Right kidney (tissue), 1 donor: ENCODE measurements around the gene CCNG2.

Source experiments
- DNase-seq: peaks from one replicate; pipeline ENCODE4 v3.0.0-alpha.2; 2016

Gene CCNG2

DNA sequence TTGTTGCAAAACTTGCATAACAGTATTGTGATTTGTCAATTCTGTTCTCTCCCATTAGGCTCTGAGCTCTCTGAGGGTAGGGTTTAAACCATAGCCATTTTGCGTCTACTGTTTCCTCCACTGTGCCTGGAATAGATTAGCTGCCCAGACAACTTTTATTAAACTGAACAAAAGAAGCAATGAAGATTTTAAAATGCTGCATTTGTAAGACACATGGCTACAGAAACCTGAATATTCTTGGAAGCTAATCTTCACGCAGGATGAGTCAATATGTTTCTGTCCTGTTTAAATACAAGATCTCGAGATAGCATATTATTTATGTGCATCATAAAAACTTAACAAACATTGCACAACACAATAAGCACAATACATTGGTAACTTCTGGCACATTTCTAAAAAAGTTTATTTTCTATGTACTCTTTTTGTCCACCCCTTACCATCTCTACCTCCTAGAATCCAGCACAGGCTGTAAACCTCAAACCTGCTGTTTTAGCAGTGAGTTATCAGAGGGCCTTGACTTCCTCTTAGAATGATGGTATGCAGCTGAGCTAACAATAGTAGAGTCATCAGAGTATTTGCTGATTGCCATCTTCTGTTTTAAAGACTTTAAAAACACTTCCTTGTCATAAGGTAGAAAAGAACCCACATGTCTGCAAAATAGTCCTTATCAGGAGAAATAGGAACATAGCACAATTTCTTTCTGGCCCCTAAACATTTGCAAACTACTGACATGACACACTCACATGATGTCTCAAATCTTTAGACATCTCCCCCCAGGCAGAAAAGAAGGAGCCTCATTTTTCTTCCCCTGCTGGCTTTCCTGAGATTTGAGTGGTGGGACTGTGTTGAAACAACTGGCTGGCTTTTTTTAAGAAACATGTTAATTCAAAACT, 10.6 kb upstream of the CCNG2 start:
- DNase-seq, result no peak

- DNase-seq, result no peak
Observed at GRCh38 chr4:77147079-77147782, 9.8 kb upstream of the CCNG2 start.

DNA sequence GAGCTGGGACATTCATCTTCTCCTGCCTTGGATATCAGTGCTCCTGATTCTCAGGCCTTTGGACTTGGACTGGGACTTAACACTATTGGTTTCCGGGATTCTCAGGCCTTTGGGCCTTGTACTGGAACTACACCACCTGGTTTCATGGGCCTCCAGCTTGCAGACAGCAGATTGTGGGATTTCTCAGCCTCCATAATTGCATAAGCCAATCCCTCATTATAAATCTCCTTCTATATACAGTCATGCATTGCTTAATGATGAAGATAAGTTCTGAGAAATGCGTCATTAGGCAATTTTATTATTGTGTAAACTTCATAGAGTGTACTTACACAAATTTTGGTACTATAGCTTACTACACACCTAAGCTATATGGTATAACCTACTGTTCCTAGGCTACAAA, 8.9 kb upstream of the CCNG2 start:
- DNase-seq, result no peak

DNA sequence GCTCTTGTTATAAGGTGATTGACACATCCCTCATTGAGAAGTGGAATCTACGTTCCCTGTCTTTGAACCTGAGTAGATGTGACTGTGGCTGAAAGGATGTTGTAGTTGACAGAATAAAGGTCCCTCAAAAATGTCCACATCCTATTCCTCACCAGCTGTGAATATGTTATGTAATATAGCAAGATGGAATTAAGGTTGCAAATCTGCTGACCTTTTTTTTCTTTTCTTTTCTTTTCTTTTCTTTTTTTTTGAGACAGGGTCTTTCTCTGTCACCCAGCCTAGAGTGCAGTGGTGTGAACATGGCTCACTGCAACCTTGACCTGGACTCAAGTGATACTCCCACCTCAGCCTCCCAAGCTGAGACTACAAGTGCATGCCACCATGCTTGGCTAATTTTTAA, 7.2 kb upstream of the CCNG2 start:
- DNase-seq, result no peak

GRCh38 chr4:77151241-77151640, 5.8 kb upstream of the CCNG2 start:
- DNase-seq, result no peak

DNA sequence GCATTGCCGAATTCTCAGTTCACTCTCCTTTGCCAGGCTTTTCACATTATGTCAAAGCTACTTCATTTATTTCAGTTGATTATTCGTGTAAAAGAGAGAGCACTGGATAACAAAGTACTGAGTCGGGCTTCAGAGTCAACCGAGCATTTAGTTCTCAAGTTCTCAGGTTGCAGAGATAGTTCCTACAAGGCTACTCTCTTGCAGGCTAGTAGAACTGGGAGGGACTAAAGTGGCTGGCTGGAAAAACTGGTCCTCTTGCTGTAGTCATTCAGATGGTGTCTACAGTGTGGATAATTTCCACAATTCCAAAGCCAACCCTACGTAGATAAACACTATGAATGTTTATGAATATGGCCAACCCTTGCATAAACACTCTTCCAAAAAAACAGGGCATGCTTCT, 4.6 kb upstream of the CCNG2 start:
- DNase-seq, result no peak

DNA sequence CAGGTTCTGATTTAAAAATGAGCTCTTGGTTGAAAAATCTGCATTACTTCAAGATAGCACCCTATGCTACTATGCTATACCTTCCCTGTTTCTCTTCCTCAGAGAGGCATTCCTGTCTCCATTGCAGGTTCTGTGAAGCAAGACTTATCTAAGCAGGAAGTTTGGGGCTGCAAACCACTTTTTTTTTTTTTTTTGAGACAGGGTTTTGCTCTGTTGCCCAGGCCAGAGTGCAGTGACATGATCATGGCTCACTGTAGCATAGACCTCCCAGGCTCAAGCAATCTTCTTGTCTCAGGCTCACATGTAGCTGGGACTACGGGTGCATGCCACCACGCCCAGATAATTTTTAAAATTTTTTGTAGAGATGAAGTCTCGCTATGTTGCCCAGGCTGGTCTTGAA, 4.0 kb upstream of the CCNG2 start:
- no peak for DNase-seq

- DNase-seq, result no peak
Observed at GRCh38 chr4:77154065-77154464, 2.9 kb upstream of the CCNG2 start.

GRCh38 chr4:77154761-77155499, 2.1 kb upstream of the CCNG2 start:
- no peak for DNase-seq

DNA sequence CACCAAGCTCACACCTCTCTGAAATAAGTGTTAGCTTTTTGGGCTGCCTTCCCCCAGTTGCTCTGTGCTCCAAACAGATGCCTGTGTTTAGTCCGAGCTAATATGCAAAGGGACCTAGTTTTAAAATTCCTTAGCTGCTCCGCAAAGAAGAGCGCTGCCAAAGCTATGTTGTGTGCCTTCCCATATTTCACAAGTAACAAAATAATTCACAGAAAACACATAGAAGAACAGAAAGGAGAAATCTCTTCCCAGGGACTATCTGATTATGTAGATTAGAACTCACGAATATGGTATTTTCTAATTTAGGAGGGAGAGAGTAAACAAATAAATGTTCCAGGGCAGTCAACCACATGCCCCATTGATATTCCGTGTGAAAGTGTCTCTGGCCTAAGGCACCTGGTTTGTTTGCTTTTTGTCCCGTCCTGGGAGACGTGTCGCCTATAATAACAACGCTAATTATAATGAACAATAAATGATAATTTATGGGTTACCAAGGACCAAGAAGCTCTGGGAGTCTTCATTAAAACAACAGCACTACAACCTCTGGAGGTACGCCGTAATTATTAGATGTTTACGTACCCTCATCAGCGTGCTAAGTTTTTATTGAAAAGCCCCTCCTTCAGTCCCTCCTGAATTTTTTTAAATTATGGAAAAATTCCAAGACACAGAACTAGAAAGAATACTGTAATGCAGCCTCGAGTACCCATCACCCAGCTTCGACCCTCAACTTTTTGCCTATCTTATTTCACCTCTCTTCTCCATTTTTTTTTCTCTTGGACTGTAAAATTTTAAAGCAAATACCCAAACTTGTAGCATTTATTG, 1.2 kb upstream of the CCNG2 start:
- DNase-seq, result peak; percentile 55

DNA sequence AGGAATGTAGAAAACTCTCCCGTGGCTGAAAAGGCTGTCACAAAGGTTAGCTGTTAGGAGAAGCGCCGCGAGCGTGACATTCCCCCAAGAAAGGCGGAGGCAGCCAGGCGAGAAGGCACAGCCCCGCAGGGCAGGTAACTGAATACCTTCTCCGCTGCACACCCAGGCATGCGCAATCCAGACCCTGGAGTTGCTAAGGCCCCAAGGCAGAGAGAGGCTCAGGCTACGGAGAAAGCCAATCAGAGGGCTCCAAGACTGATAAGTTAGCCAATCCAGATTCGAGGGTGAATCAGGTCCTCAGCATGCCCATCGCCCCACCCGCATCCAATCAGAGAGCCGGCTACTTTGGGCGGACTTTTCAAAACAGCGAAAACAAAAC, 485 bp upstream of the CCNG2 start:
- no peak for DNase-seq

DNA sequence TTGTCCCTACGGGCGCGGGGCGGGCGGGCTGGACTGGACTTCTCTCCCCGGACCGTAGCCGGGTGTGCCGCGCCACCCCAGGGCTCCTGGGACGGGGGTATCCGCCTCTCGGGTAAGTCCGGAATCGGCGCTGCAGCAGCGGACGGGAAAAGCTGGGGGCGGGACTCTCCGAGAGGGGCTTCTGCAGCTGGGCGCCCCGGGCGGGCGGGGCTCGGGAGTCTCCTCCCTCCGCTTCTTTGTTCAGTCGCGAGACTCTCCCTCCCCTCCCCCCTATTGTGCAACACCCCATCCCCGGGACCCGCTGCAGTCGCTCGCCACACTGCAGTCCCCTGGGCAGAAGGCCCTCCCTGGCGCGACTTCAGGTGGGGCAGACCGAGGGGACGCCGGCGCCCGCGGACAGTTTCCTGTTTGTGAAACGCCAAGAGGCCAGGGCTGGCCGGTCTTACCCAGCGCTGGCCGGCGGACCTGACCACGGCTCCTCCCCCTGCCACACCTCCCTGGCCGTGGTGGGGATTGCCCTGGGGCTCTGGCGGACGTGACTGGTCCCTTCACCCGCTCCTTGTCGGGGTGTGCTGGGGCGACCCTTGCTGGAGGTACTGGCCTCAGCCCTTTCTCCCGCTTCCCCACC, 966 bp downstream of the CCNG2 start:
- peak; percentile 93 for DNase-seq

GRCh38 chr4:77158487-77158861, 1.5 kb downstream of the CCNG2 start:
- DNase-seq, result no peak

DNA sequence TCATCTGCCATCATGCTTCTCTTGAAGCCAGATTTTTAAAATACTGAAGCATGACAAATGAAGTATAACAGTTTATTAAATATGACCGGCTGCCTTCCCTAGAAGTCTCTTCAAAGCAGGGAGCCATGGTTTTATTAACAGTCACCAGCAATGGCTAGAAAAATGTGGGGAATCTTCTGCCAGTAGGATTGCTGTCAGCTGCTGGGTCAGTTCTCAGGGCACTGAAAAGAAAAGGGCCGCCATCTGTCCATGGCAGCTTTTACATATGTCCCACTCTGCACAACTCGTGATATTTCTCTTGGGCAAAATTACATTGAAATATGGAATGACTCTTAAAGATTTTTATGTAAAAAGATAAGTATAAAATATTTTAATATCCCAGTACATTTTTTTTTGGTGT, 2.8 kb downstream of the CCNG2 start:
- DNase-seq, result no peak

GRCh38 chr4:77163641-77164040, 6.6 kb downstream of the CCNG2 start:
- no peak for DNase-seq

DNA sequence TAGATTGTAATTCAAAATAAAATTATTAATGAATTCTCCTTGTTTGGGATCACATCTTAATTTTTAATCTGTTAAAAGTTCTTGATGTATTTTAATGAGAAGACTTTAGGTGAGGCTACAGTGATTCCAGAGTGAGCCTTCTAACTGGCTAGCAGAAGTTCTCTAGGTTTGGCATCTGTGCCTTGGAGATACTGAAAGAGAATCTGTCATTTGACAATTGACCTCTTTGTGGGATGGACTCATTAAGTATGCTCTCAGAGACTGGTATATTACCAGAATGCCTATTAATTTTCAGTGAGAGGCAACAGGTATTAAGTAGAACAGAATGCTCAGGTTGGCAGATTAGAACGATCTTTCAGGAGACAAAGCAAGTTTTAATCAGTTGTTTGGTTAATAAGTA, 10.2 kb downstream of the CCNG2 start:
- no peak for DNase-seq

GRCh38 chr4:77167866-77168265, 10.9 kb downstream of the CCNG2 start:
- no peak for DNase-seq

GRCh38 chr4:77169481-77169880, 12.5 kb downstream of the CCNG2 start:
- DNase-seq, result no peak

DNA sequence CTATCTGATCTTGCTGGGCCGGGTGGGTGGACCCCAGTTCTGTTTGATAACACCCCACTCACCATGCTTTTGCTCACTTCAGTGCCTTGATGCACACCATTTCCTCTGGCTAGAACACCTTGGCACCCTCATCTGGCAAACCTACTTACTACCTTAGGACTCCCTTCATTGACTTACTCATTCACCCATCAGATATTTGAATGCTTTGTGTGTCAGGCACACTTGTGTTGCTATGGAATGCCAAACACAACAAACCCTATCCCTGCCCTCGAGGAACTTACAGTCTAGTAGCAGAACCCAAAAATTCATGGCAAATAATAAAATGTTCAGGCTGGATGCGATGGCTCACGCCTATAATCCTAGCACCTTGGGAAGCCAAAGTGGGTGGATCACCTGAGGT, 13.9 kb downstream of the CCNG2 start:
- DNase-seq, result no peak

- no peak for DNase-seq
Observed at GRCh38 chr4:77172336-77172735, 15.3 kb downstream of the CCNG2 start.

DNA sequence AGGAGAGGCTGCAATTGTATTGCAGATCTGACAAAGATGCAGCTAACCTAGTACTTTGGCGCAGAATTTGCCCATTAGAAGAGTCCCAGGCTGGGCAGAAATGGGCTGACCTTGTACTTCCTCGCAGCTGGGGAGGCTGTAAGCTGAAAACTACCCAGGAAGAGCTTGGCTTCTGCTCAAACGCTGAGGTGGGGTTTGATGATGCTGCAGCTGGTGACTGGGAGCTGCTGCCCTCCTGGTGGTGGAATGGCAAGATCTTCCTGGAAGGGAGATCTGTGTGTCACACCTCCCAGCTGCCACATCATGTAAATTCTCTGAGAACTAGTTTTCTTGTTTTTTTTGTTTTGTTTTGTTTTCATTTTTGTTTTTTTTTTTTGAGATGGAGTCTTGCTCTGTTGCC, 17.4 kb downstream of the CCNG2 start:
- DNase-seq, result no peak

DNA sequence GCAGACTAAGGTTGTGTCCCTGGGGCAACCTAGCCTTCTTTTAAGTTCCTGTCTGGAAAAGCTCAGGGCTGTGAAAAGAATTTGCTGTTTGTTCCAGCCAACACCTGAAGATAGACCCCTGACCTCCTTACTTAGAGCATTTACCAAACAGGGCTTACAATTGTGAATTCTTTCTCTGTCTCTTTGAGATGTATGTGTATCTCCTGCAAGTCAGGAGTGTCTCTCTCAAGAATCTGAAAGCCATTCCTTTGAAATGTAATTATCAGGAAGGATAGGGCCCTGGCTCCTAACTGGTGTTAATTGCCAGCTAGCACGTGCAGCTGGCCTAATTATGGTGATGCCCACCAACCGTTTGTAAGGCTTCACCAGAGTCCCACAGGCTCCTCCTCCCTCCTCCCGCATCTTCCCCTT, 18.2 kb downstream of the CCNG2 start:
- no peak for DNase-seq
